ENCODE measurements around the gene CITED4. TPM values are rescaled to one million over a fixed set of nuclear protein-coding genes. Genes with fewer than 3 reads are reported as not detected.

The CITED4 gene
- polyA plus RNA-seq, 1 donor from 2014 or later: 2.6 TPM

- Histone ChIP-seq H3K27ac (ENCODE audit: low read length) (no peak overlapping the region), H3K4me2 (ENCODE audit: low read length) (no peak overlapping the region), H3K27me3 (ENCODE audit: insufficient read depth, low read depth, low read length) (no peaks in the 10 kb centered on the region), H2AFZ (ENCODE audit: low read depth, low read length) (no peak overlapping the region), H4K20me1 (ENCODE audit: insufficient read depth) (no peaks in the 10 kb centered on the region), H3K9me3 (ENCODE audit: low read length) (peaks cover 3% of the 10 kb centered on the region), H3K4me3 (ENCODE audit: low read length) (no peak overlapping the region), H3K9ac (ENCODE audit: low read length) (no peak overlapping the region), H3K9me2 (ENCODE audit: insufficient read depth, low read length) (no peaks in the 10 kb centered on the region), H3F3A (ENCODE audit: insufficient read depth, low read length, poor library complexity, severe bottlenecking) (no peaks in the 10 kb centered on the region), H3K79me2 (replicated peaks; ENCODE audit: insufficient read depth, low read length) (no peaks in the 10 kb centered on the region), H3K36me3 (ENCODE audit: insufficient read depth, low read length) (no peaks in the 10 kb centered on the region)
- TF ChIP-seq RAD21 (conservative IDR thresholded peaks at IDR 0.05) (no peak), EP300 (conservative IDR thresholded peaks at IDR 0.05; ENCODE audit: poor library complexity, severe bottlenecking) (no peak), TAF1 (IDR thresholded peaks at IDR 0.05; ENCODE audit: low read depth) (no peak), SMC3 (conservative IDR thresholded peaks at IDR 0.05; ENCODE audit: poor library complexity) (no peak), CTCF (IDR thresholded peaks at IDR 0.05; ENCODE audit: poor library complexity, severe bottlenecking) (no peak), EZH2 (IDR thresholded peaks at IDR 0.05; ENCODE audit: borderline replicate concordance, insufficient read depth, low read length, poor library complexity, severe bottlenecking) (no peak), MXI1 (conservative IDR thresholded peaks at IDR 0.05; ENCODE audit: poor library complexity, severe bottlenecking) (no peak), POLR2AphosphoS5 (IDR thresholded peaks at IDR 0.05) (no peak)
Observed at GRCh38 chr1:40842691-40843090, 19.5 kb downstream of the CITED4 start.

- Histone ChIP-seq H3K9me3 (ENCODE audit: low read length) (peaks cover 3% of the 10 kb centered on the region), H3K36me3 (ENCODE audit: insufficient read depth, low read length) (no peaks in the 10 kb centered on the region), H4K20me1 (ENCODE audit: insufficient read depth) (no peaks in the 10 kb centered on the region), H3K27me3 (ENCODE audit: insufficient read depth, low read depth, low read length) (no peaks in the 10 kb centered on the region), H3K4me2 (ENCODE audit: low read length) (no peak overlapping the region), H3F3A (ENCODE audit: insufficient read depth, low read length, poor library complexity, severe bottlenecking) (no peaks in the 10 kb centered on the region), H3K9ac (ENCODE audit: low read length) (no peak overlapping the region), H3K9me2 (ENCODE audit: insufficient read depth, low read length) (no peaks in the 10 kb centered on the region), H3K79me2 (replicated peaks; ENCODE audit: insufficient read depth, low read length) (no peaks in the 10 kb centered on the region), H3K27ac (ENCODE audit: low read length) (no peak overlapping the region), H3K4me3 (ENCODE audit: low read length) (no peak overlapping the region), H2AFZ (ENCODE audit: low read depth, low read length) (no peak overlapping the region)
- TF ChIP-seq SMC3 (conservative IDR thresholded peaks at IDR 0.05; ENCODE audit: poor library complexity) (no peak), EP300 (conservative IDR thresholded peaks at IDR 0.05; ENCODE audit: poor library complexity, severe bottlenecking) (no peak), EZH2 (IDR thresholded peaks at IDR 0.05; ENCODE audit: borderline replicate concordance, insufficient read depth, low read length, poor library complexity, severe bottlenecking) (no peak), CTCF (IDR thresholded peaks at IDR 0.05; ENCODE audit: poor library complexity, severe bottlenecking) (no peak), REST (IDR thresholded peaks at IDR 0.05; ENCODE audit: borderline replicate concordance) (no peak), POLR2AphosphoS5 (IDR thresholded peaks at IDR 0.05) (no peak), MXI1 (conservative IDR thresholded peaks at IDR 0.05; ENCODE audit: poor library complexity, severe bottlenecking) (no peak), RAD21 (conservative IDR thresholded peaks at IDR 0.05) (no peak), TAF1 (IDR thresholded peaks at IDR 0.05; ENCODE audit: low read depth) (no peak)
Observed at GRCh38 chr1:40842207-40842606, 20.0 kb downstream of the CITED4 start.
